ENCODE data around the gene CD302. TPM values are rescaled to one million over a fixed set of nuclear protein-coding genes. Genes with fewer than 3 reads are reported as not detected.

CD302 gene
- total and polyA plus RNA-seq, 2 donors (not counting 1 experiment from before 2014, with no cell fraction given), result 0.72 to 1.5 TPM

DNA sequence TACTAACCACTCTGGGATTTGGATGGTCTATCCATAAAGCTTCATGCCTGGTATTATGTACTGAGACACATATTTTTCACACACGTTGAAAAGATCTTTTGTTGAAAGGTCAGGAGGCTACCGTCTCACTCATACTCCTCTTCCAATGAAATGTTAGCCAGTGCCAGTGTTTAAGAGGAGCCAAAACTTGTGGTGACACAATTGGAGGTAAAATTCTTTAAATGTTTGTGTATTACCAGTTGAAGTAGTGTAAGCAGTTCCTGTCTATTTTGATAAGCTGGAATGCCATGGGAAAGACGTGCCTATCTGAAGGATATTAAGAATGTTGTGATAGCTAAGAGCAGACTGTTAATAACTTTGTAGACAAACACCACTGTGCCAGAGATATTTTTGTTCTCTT, 53.6 kb downstream of the CD302 start:
- ATAC-seq (ENCODE audit: low read depth) (no peak), DNase-seq (no peak)
- no peak overlapping the region for H3K4me3 Mint-ChIP-seq
- Histone ChIP-seq H3K9me3 (ENCODE audit: control extremely low read depth in 1 of 3, control insufficient read depth in 2 of 3, insufficient read depth in 1 of 3, low read length in 2 of 3) (no peaks in the 10 kb centered on the region), H3K27ac (ENCODE audit: low read length in 2 of 2) (no peak overlapping the region), H3K36me3 (replicated peaks in 1 of 2; ENCODE audit: control extremely low read depth in 1 of 2, control insufficient read depth in 1 of 2, extremely low read depth in 1 of 2, insufficient read depth in 2 of 2, low read length in 1 of 2) (peaks cover 8 to 42% of the 10 kb centered on the region in 2 experiments), H3K79me2 (ENCODE audit: control insufficient read depth, insufficient read depth, low read length) (peaks cover 31% of the 10 kb centered on the region), H3K4me1 (ENCODE audit: control insufficient read depth in 2 of 2, insufficient read depth in 2 of 2, low read length in 2 of 2) (no peaks in the 10 kb centered on the region), H3K4me3 (ENCODE audit: control extremely low read depth in 1 of 5, extremely low read depth in 1 of 5, insufficient read depth in 1 of 5, low read depth in 2 of 5, low read length in 4 of 5) (no peak overlapping the region), H3K4me2 (replicated peaks; ENCODE audit: low read depth, low read length, poor library complexity, severe bottlenecking) (no peak overlapping the region), H4K20me1 (ENCODE audit: control insufficient read depth, insufficient read depth, low read length, poor library complexity, severe bottlenecking) (peaks cover 31% of the 10 kb centered on the region), H3K9ac (ENCODE audit: low read length) (no peak overlapping the region), H2AFZ (ENCODE audit: insufficient read depth, low read depth, low read length, poor library complexity, severe bottlenecking) (no peak overlapping the region), H3K27me3 (replicated peaks in 1 of 4; ENCODE audit: control extremely low read depth in 1 of 4, control insufficient read depth in 3 of 4, insufficient read depth in 4 of 4, low read length in 3 of 4) (no peaks in the 10 kb centered on the region)
- peaks cover 2% of the 10 kb centered on the region for H3K4me1 Mint-ChIP-seq
- TF ChIP-seq EZH2 (IDR thresholded peaks at IDR 0.05; ENCODE audit: borderline replicate concordance, insufficient read depth, low read depth, low read length, poor library complexity, severe bottlenecking), result no peak
- TF ChIP-seq, protein P1, sequence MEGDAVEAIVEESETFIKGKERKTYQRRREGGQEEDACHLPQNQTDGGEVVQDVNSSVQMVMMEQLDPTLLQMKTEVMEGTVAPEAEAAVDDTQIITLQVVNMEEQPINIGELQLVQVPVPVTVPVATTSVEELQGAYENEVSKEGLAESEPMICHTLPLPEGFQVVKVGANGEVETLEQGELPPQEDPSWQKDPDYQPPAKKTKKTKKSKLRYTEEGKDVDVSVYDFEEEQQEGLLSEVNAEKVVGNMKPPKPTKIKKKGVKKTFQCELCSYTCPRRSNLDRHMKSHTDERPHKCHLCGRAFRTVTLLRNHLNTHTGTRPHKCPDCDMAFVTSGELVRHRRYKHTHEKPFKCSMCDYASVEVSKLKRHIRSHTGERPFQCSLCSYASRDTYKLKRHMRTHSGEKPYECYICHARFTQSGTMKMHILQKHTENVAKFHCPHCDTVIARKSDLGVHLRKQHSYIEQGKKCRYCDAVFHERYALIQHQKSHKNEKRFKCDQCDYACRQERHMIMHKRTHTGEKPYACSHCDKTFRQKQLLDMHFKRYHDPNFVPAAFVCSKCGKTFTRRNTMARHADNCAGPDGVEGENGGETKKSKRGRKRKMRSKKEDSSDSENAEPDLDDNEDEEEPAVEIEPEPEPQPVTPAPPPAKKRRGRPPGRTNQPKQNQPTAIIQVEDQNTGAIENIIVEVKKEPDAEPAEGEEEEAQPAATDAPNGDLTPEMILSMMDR (IDR thresholded peaks at IDR 0.05), result no peak
- no peaks in the 10 kb centered on the region for H3K27me3 Mint-ChIP-seq
- 100% methylated on average over 1 of the region's 3 CpGs for WGBS (ENCODE audit: insufficient coverage)
- intact Hi-C loops (cut with micrococcal nuclease), result no loop called here
- ChIA-PET CTCF (interaction anchor here (1.3 kb wide), 1 partner anchor 12 kb away, joined by 3 read pairs; no protein-coding TSS in a partner anchor), POLR2A (no interaction called here)
- H3K9me3 Mint-ChIP-seq (ENCODE audit: insufficient read depth), result no peaks in the 10 kb centered on the region
- no peak overlapping the region for H3K27ac Mint-ChIP-seq

DNA sequence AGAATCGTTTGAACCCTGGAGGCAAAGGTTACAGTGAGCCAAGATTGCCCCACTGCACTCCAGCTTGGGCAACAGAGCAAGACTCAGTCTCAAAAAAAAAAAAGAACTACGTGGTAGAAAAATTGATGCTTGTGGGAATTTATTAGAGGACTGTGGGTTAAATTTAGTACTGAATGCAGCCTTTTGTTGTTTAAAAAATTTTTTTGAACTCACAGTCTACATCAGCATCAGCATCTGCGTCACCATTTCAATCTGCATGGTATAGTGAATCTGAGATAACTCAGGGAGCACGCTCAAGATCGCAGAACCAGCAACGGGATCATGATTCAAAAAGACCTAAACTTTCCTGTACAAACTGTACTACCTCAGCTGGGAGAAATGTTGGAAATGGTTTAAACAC, 55.2 kb downstream of the CD302 start:
- H2AFZ ChIP-seq (ENCODE audit: insufficient read depth, low read depth, low read length, poor library complexity, severe bottlenecking), result no peak overlapping the region
- H3K79me2 ChIP-seq (ENCODE audit: control insufficient read depth, insufficient read depth, low read length), result peaks cover 32% of the 10 kb centered on the region
- ChIA-PET POLR2A (interaction anchor here (0.7 kb wide), 1 partner anchor 462 kb away, joined by 3 read pairs; no protein-coding TSS in a partner anchor), CTCF (no interaction called here)
- no peaks in the 10 kb centered on the region for H3K4me1 ChIP-seq (ENCODE audit: control insufficient read depth in 2 of 2, insufficient read depth in 2 of 2, low read length in 2 of 2)
- H3K9me3 Mint-ChIP-seq (ENCODE audit: insufficient read depth), result no peaks in the 10 kb centered on the region
- H3K27me3 ChIP-seq (replicated peaks in 1 of 4; ENCODE audit: control extremely low read depth in 1 of 4, control insufficient read depth in 3 of 4, insufficient read depth in 4 of 4, low read length in 3 of 4), result no peaks in the 10 kb centered on the region
- peaks cover 45% of the 10 kb centered on the region for H4K20me1 ChIP-seq (ENCODE audit: control insufficient read depth, insufficient read depth, low read length, poor library complexity, severe bottlenecking)
- no peaks in the 10 kb centered on the region for H3K27me3 Mint-ChIP-seq
- peaks cover 4% of the 10 kb centered on the region for H3K4me1 Mint-ChIP-seq
- ATAC-seq (ENCODE audit: low read depth), result no peak
- no peak overlapping the region for H3K9ac ChIP-seq (ENCODE audit: low read length)
- H3K27ac ChIP-seq (ENCODE audit: low read length in 2 of 2), result no peak overlapping the region
- 98% methylated on average over 3 of the region's 6 CpGs for WGBS (ENCODE audit: insufficient coverage)
- H3K27ac Mint-ChIP-seq, result no peak overlapping the region
- no peak for TF ChIP-seq EZH2 (IDR thresholded peaks at IDR 0.05; ENCODE audit: borderline replicate concordance, insufficient read depth, low read depth, low read length, poor library complexity, severe bottlenecking)
- TF ChIP-seq, protein P1 (IDR thresholded peaks at IDR 0.05), result no peak
- intact Hi-C loops (cut with micrococcal nuclease), result no loop called here
- peaks cover 5 to 46% of the 10 kb centered on the region in 2 experiments for H3K36me3 ChIP-seq (replicated peaks in 1 of 2; ENCODE audit: control extremely low read depth in 1 of 2, control insufficient read depth in 1 of 2, extremely low read depth in 1 of 2, insufficient read depth in 2 of 2, low read length in 1 of 2)
- no peak overlapping the region for H3K4me3 Mint-ChIP-seq
- no peak overlapping the region for H3K4me2 ChIP-seq (replicated peaks; ENCODE audit: low read depth, low read length, poor library complexity, severe bottlenecking)
- DNase-seq, result no peak
- no peak overlapping the region for H3K4me3 ChIP-seq (ENCODE audit: control extremely low read depth in 1 of 5, extremely low read depth in 1 of 5, insufficient read depth in 1 of 5, low read depth in 2 of 5, low read length in 4 of 5)
- no peaks in the 10 kb centered on the region for H3K9me3 ChIP-seq (ENCODE audit: control extremely low read depth in 1 of 3, control insufficient read depth in 2 of 3, insufficient read depth in 1 of 3, low read length in 2 of 3)
